Loucy (cell line): ENCODE data around the gene HOXD8.

Source experiments
- H2AFZ ChIP-seq: fragments of 200-600 bp; sonication (generic); 2 replicates; pipeline ENCODE4 v1.6.0; 2016; ENCODE audit warnings: antibody characterized with exemption, mild to moderate bottlenecking, low read length, moderate library complexity
- H3F3A ChIP-seq: fragments of 200-600 bp; 2 replicates; pipeline ENCODE4 v1.6.0; 2016; ENCODE audit warnings: antibody characterized with exemption, low read depth, mild to moderate bottlenecking
- H3K27me3 ChIP-seq: fragments of 200-600 bp; sonication (generic); 2 replicates; pipeline ENCODE4 v1.6.1; 2014; ENCODE audit warnings: low read length, mild to moderate bottlenecking; ENCODE audit not compliant: insufficient read depth, poor library complexity, severe bottlenecking
- H3K36me3 ChIP-seq: fragments of 200-600 bp; sonication (generic); 2 replicates; pipeline ENCODE4 v1.6.1; 2016; ENCODE audit warnings: low read length; ENCODE audit not compliant: insufficient read depth
- H3K4me1 ChIP-seq: fragments of 200-600 bp; sonication (generic); 2 replicates; pipeline ENCODE4 v1.5.1; 2014; ENCODE audit warnings: low read length, mild to moderate bottlenecking; ENCODE audit not compliant: insufficient read depth, poor library complexity, severe bottlenecking
- H3K4me2 ChIP-seq: fragments of 200-600 bp; sonication (generic); 2 replicates; pipeline ENCODE4 v1.6.0; 2014; ENCODE audit warnings: antibody characterized with exemption, low read length, low read depth, mild to moderate bottlenecking; ENCODE audit not compliant: poor library complexity, severe bottlenecking
- H3K4me3 ChIP-seq: fragments of 200-600 bp; sonication (generic); 2 replicates; pipeline ENCODE4 v1.5.1; 2014; ENCODE audit warnings: low read length, mild to moderate bottlenecking, mixed read lengths; ENCODE audit not compliant: poor library complexity, severe bottlenecking
- H3K79me2 ChIP-seq: fragments of 200-600 bp; sonication (generic); 2 replicates; pipeline ENCODE4 v1.6.1; 2014; ENCODE audit warnings: low read length; ENCODE audit not compliant: insufficient read depth
- H3K9ac ChIP-seq: fragments of 200-600 bp; sonication (generic); 2 replicates; pipeline ENCODE4 v1.6.0; 2014; ENCODE audit warnings: mild to moderate bottlenecking, low read depth, low read length, moderate library complexity; ENCODE audit not compliant: poor library complexity, severe bottlenecking
- H3K9me2 ChIP-seq: fragments of 200-600 bp; sonication (generic); replicated peaks from 2 replicates; pipeline ENCODE4 v1.6.1; 2016; ENCODE audit warnings: low read depth, low read length, mixed read lengths
- H3K9me3 ChIP-seq: fragments of 200-600 bp; sonication (generic); 2 replicates; pipeline ENCODE4 v1.6.1; 2014; ENCODE audit warnings: mild to moderate bottlenecking, antibody characterized with exemption, low read length, low read depth; ENCODE audit not compliant: insufficient read depth
- H4K20me1 ChIP-seq: fragments of 200-600 bp; sonication (generic); 2 replicates; pipeline ENCODE4 v1.6.0; 2014; ENCODE audit warnings: antibody characterized with exemption, low read length, mild to moderate bottlenecking; ENCODE audit not compliant: insufficient read depth, poor library complexity, severe bottlenecking
- CTCF ChIP-seq: fragments of 200-600 bp; sonication (generic); conservative IDR thresholded peaks from 2 replicates; pipeline ENCODE4 v1.5.1; 2014; ENCODE audit warnings: mild to moderate bottlenecking, antibody characterized with exemption, low read length
- EZH2phosphoT487 ChIP-seq: fragments of 200-600 bp; IDR thresholded peaks from 2 replicates; pipeline ENCODE4 v1.6.1; 2018; ENCODE audit warnings: antibody characterized with exemption, mild to moderate bottlenecking, moderate library complexity, borderline replicate concordance

HOXD8 gene

GRCh38 chr2:176155356-176156044 is 26.0 kb downstream of the HOXD8 start:
- H3K9me3 ChIP-seq = no peaks in the 10 kb centered on the region
- H3K27me3 ChIP-seq = no peaks in the 10 kb centered on the region
- no peaks in the 10 kb centered on the region for H3K4me1 ChIP-seq

GRCh38 chr2:176156301-176156806 is 26.8 kb downstream of the HOXD8 start:
- no peak for TF ChIP-seq EZH2phosphoT487
- no peak for TF ChIP-seq CTCF
- H3K4me1 ChIP-seq = no peaks in the 10 kb centered on the region
- H3K9me3 ChIP-seq = no peaks in the 10 kb centered on the region
- H2AFZ ChIP-seq = no peak overlapping the region
- H3K36me3 ChIP-seq = no peaks in the 10 kb centered on the region
- H3F3A ChIP-seq = no peaks in the 10 kb centered on the region
- no peaks in the 10 kb centered on the region for H4K20me1 ChIP-seq
- H3K9ac ChIP-seq = no peak overlapping the region
- H3K9me2 ChIP-seq = no peaks in the 10 kb centered on the region
- H3K4me2 ChIP-seq = no peak overlapping the region
- no peaks in the 10 kb centered on the region for H3K79me2 ChIP-seq
- H3K4me3 ChIP-seq = no peak overlapping the region
- no peaks in the 10 kb centered on the region for H3K27me3 ChIP-seq

More at GRCh38 chr2:176155356-176156044, 26.0 kb downstream of the HOXD8 start:
- Histone ChIP-seq H2AFZ (no peak overlapping the region), H3K4me2 (no peak overlapping the region), H3F3A (no peaks in the 10 kb centered on the region), H3K4me3 (no peak overlapping the region), H3K9me2 (no peaks in the 10 kb centered on the region), H3K36me3 (no peaks in the 10 kb centered on the region), H4K20me1 (no peaks in the 10 kb centered on the region), H3K79me2 (no peaks in the 10 kb centered on the region), H3K9ac (no peak overlapping the region)
- TF ChIP-seq EZH2phosphoT487 = no peak
- no peak for TF ChIP-seq CTCF

DNA sequence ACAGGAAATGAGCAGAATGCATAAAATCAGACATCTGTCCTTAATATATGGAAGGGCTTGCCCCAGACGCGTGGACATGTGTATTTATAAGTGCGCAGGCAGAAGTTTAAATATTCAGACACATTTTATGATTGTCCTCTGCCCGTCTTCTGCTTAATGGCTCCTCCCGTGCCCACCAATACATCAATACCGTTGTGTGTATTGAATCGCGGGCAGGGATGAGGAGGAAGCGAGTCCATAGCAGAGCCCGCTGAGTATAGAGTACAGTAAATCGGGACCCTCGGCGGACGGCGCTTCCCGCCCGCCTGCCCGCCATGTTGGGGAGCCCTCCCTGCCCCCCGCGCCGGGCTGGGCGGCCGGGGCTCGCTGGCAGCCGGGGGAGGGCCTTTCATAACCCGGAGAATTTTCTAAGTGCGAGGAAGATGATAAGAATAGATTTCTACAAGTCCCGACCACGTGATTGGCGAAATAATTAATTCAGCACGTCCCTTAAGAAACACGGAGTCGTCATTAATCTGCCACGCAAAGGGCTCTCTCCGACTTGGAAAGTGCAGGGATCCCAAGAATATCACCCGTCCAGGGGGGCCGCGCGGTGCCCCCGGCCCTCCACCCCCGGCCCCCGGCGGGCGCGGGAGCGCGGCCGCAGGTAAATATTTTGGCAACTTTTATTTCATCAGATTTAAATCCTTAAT is 27.4 kb downstream of the HOXD8 start, which contains the start of gene HOXD3:
TSS of gene HOXD3 (plus strand) at position 501 of the 692 bp plus-strand sequence. CDS start 11,808 bp downstream, outside the sequence.
- Histone ChIP-seq H3K9me2 (no peaks in the 10 kb centered on the region), H4K20me1 (no peaks in the 10 kb centered on the region), H3K4me1 (no peaks in the 10 kb centered on the region), H3K36me3 (no peaks in the 10 kb centered on the region), H2AFZ (no peak within 1 kb of the TSS), H3K9ac (no peak within 1 kb of the TSS), H3K4me2 (no peak within 1 kb of the TSS), H3F3A (no peaks in the 10 kb centered on the region), H3K4me3 (no peak within 1 kb of the TSS), H3K27me3 (no peaks in the 10 kb centered on the region), H3K9me3 (no peaks in the 10 kb centered on the region), H3K79me2 (no peaks in the 10 kb centered on the region)
- TF ChIP-seq EZH2phosphoT487 (no peak), CTCF (no peak)
